GM19025 (cell line): Measurements from ENCODE around the gene APPL2.

Experiments
- ATAC-seq: cut with Tn5 transposase; IDR thresholded peaks from one replicate; pipeline ENCODE4 v1.9.1; 2021; ENCODE audit warnings: mild to moderate bottlenecking, low read depth, moderate library complexity; ENCODE audit not compliant: unreplicated experiment

The APPL2 gene

GRCh38 chr12:105235732-105236476, at the start of gene APPL2:
Gene APPL2 (minus strand): TSS chr12:105236174. CDS start chr12:105236012, 162 bp downstream.
- peak; percentile 88 for ATAC-seq

GRCh38 chr12:105285378-105285777, 49.4 kb upstream of the APPL2 start:
- ATAC-seq, result no peak

- no peak for ATAC-seq
Observed at GRCh38 chr12:105281694-105282049, 45.7 kb upstream of the APPL2 start.

GRCh38 chr12:105280966-105281693, 45.2 kb upstream of the APPL2 start:
- ATAC-seq, result no peak

GRCh38 chr12:105279460-105280056, 43.6 kb upstream of the APPL2 start:
- no peak for ATAC-seq

GRCh38 chr12:105278043-105278697, 42.2 kb upstream of the APPL2 start:
- ATAC-seq, result no peak

- no peak for ATAC-seq
Observed at GRCh38 chr12:105275997-105276733, 40.2 kb upstream of the APPL2 start.

GRCh38 chr12:105274571-105274970, 38.6 kb upstream of the APPL2 start:
- ATAC-seq, result no peak

- ATAC-seq, result no peak
Observed at GRCh38 chr12:105273601-105274000, 37.6 kb upstream of the APPL2 start.

GRCh38 chr12:105272814-105273416, 36.9 kb upstream of the APPL2 start:
- ATAC-seq, result no peak

GRCh38 chr12:105272152-105272551, 36.2 kb upstream of the APPL2 start:
- ATAC-seq, result no peak

- no peak for ATAC-seq
Observed at GRCh38 chr12:105271364-105271763, 35.4 kb upstream of the APPL2 start.

GRCh38 chr12:105270671-105271255, 34.8 kb upstream of the APPL2 start:
- ATAC-seq, result no peak

GRCh38 chr12:105267711-105268110, 31.7 kb upstream of the APPL2 start:
- ATAC-seq, result no peak

GRCh38 chr12:105264771-105265170, 28.8 kb upstream of the APPL2 start:
- ATAC-seq, result no peak

- ATAC-seq, result no peak
Observed at GRCh38 chr12:105262461-105263184, 26.6 kb upstream of the APPL2 start.

GRCh38 chr12:105261010-105261409, 25.0 kb upstream of the APPL2 start:
- no peak for ATAC-seq

- ATAC-seq, result no peak
Observed at GRCh38 chr12:105259226-105259625, 23.3 kb upstream of the APPL2 start.

GRCh38 chr12:105257321-105257728, 21.4 kb upstream of the APPL2 start:
- ATAC-seq, result no peak
